AML-193 (cell line): ENCODE results near the gene CHIC2.
"Not testable (repeated sequence)": the region's sequence is repeated elsewhere in the genome, so short reads cannot be mapped to it uniquely, and the experiment has no call there.

Source experiments
- DNase-seq, 2 experiments: peaks; one replicate each; lab custom pipeline; 2025; lab: John Stamatoyannopoulos, UW

Gene CHIC2

GRCh38 chr4:54064317-54065111, at the start of gene CHIC2:
TSS of gene CHIC2 (minus strand) at chr4:54064605. CDS start at chr4:54064300, 305 bp downstream.
- DNase-seq: peak; percentile 82 to 86

GRCh38 chr4:54113206-54113605, 48.8 kb upstream of the CHIC2 start:
- DNase-seq: not testable (repeated sequence)

GRCh38 chr4:54110019-54110416, 45.6 kb upstream of the CHIC2 start:
- DNase-seq: no peak

- DNase-seq: no peak
Measured at GRCh38 chr4:54109241-54110018, 45.0 kb upstream of the CHIC2 start.

- DNase-seq: no peak
Measured at GRCh38 chr4:54107951-54108748, 43.7 kb upstream of the CHIC2 start.

DNA sequence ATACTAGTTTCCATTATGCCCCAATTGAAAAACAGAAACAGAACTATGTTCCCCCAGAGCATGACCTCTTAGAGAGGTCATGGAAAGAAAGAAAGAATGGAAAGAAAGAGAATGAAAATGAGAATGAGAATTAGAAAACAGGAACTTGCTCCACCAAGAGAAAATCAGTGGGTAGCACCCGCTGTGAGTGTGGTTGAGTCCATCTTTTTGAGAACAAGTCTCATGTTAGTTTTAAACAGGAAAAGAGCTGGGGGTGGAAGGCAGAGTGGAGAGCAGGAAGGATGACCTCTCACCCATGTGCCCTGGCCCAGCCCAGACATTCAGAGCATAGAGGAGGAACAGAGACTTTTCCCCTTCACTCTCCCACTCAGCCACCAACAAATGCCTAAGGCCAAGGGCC, 40.5 kb upstream of the CHIC2 start:
- DNase-seq: no peak

DNA sequence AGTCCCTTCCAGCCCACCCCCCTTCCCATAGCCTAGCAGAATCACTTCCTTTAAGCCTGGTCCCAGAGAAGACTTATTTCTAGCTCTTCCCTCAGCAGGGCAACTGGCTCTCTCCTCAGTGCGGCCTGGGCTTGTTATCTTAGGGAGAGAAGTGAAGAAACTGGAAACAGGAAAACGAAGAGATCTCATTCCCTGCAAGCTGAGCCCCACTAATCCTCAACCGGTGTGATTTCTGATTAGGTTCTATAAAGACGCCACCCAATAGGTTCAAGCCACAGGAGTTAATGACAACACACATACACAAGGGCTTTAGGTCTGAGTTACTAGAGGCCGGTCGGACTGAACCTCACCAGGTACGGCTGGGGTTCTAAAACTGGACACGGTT, 38.8 kb upstream of the CHIC2 start:
- DNase-seq: no peak

GRCh38 chr4:54102531-54103106, 38.2 kb upstream of the CHIC2 start:
- DNase-seq: no peak

DNA sequence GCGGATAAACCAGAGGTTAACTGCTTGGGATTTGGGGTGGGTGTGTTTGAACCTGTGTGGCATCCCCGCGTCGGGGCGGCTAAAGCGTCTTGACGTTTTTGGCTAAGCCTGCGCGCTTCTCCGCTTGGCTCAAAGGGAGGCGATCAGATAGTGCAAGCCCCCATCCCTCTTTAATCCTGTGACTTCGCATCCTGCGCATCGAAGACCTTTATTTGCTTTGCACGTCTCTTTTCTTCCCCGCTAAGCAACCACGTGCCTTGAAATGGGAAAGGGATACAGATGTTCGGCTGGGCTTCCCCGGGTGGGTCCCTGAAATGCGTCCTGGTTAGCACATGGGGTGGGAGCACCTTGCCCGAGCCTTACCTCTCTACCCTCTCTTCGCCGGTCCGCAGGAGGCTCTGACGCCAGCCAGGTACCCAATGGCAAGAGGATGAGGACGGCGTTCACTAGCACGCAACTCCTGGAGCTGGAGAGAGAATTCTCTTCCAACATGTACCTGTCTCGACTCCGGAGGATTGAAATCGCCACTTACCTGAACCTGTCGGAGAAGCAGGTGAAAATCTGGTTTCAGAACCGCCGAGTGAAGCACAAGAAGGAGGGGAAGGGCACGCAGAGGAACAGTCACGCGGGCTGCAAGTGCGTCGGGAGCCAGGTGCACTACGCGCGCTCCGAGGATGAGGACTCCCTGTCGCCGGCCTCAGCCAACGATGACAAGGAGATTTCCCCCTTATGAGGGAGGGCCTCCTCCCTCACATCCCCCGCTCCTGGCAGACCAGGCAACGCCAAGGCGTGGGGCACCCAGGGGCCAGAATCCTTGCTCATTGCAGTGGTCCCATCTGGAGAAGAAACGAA, 37.0 kb upstream of the CHIC2 start:
- no peak for DNase-seq

DNA sequence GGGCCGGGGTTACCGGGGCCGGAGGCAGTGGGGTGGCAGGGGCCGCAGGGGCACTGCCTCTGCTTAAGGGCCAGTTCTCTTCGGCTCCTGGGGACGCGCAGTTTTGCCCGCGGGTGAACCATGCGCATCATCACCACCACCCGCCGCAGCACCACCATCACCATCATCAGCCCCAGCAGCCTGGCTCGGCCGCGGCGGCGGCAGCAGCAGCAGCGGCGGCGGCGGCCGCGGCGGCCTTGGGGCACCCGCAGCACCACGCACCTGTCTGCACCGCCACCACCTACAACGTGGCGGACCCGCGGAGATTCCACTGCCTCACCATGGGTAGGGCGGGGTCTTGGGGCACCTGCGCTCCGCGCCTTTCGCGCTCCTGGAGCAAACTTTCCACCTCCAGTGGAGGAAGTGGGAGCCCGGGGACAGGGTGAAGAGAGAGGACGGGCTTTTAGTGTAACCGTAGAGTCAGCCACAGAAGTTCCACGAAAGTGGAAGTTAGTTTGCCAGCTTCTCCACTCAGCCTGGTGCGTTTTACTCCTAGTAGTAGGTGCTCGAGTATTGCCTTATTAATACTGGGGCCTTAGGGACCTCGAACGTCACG, 36.3 kb upstream of the CHIC2 start:
- DNase-seq: no peak

GRCh38 chr4:54099748-54100574, 35.6 kb upstream of the CHIC2 start, which contains the start of gene GSX2:
TSS of gene GSX2 (plus strand) at chr4:54100163. CDS start at chr4:54100345, 182 bp downstream.
- DNase-seq: no peak

- DNase-seq: no peak
Measured at GRCh38 chr4:54099287-54099747, 34.9 kb upstream of the CHIC2 start.

DNA sequence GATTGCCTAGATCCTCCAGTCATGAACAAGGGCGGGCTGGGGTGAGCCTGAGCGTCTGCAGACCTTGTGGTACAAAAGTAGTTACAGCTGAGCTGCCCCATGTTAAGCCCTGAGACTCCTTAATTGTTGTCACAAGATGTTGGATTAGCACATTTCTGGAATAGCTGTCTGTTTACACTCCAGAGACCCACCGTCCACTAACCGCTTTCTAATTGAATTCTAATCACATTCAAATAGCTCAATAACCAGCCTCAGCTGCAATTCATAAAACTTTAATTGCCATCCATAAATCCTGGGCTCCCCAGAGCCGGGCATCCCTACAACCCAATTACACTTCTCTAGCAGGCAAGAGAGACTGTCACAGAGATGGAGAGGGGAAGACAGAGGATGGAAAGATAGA, 34.0 kb upstream of the CHIC2 start:
- no peak for DNase-seq

- no peak for DNase-seq
Measured at GRCh38 chr4:54097152-54097551, 32.7 kb upstream of the CHIC2 start.

DNA sequence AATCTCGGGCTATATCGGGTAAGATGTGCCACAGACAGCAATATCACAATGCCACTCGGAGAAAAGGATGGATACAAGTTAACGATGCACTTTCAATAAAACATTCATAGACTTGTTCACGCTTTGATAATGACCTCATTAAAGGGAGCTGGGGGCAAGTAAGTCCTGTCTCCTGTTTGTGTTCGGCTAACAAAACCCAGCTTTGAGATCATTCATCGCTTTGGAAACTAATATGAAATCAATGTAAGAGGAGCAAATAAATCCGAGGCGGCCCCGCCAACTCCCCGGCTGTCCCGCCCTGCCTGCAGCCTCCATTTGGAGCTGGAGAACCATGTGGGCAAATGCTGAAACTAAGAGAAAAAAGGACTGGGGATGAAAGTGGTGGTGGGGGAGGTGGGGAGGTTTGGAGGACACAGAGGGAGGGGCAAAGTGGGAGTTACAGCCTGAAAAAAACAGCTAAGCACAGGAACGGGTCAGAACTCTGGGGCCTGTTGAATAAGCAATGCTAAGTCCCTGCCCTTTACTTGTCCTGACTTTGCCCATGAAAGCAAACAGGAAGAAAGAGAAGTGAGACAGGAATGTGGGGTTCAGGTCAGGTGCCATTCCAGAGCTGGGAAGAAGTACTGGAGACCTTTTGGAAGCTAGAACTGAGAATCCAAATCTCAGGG, 32.0 kb upstream of the CHIC2 start:
- DNase-seq: no peak

DNA sequence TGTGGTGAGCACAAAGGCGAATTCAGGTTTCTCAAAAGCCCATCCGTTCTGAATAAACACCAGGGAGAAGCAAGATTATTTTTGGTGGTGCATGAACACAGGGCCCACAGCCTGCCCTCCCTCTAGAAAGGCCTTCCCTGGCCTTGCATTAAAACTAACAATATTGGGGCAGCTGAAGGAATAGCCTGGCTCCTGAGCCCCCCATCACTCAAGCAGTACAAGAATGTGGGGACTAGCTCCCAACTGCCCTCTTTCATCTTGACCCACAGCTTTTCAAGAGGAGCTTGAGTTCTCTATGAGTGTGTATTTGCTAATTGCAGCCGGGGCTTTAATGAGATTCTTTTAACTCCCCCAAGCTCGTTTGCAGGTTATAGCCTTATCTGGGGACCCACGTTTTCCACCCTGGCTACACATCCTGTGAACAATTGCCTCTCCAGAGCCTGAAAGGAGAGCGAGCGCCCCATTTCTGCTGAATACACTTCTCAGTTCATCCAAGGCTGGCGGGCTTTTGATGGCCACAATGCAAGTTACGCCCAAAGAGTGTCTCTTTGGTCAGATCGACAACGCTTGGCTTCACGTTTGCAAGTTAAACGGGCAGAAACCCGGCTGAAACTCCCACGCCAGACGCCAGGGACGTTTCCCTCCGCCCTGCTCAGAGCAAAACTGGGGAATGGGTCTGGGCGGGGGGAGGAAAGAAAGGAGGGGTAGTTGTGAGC, 30.9 kb upstream of the CHIC2 start:
- DNase-seq: no peak

GRCh38 chr4:54094451-54094850, 30.0 kb upstream of the CHIC2 start:
- no peak for DNase-seq
